Ureter (tissue), 1 donor: ENCODE measurements around the gene IARS2. TPM values are rescaled to one million over a fixed set of nuclear protein-coding genes. Genes with fewer than 3 reads are reported as not detected.
A peak's percentile ranks its signal among the peaks of the same experiment; 100 is the strongest.
"Not testable (repeated sequence)": the region's sequence is repeated elsewhere in the genome, so short reads cannot be mapped to it uniquely, and the experiment has no call there.

Experiments used
- DNase-seq: peaks from one replicate; pipeline ENCODE4 v3.0.0-alpha.2; 2020; ENCODE audit warnings: low spot score
- total RNA-seq: library from RNA; stranded (reverse); gene quantifications from one replicate; pipeline ENCODE4 v1.2.4, GENCODE V29; 2023
- donor health status: DM: yes; HTN: yes; CAD: no.

IARS2 gene
- 53.2 TPM for total RNA-seq

- DNase-seq = peak; percentile 91
Measured at GRCh38 chr1:220094016-220094911, at the start of gene IARS2. Gene IARS2 (plus strand): TSS chr1:220094132. CDS start chr1:220094217, 85 bp downstream.

- DNase-seq = no peak
Measured at GRCh38 chr1:220044678-220045355, 49.1 kb upstream of the IARS2 start.

GRCh38 chr1:220045356-220046051, 48.4 kb upstream of the IARS2 start:
- no peak for DNase-seq

- DNase-seq = peak; percentile 94
Measured at GRCh38 chr1:220046052-220046930, 47.6 kb upstream of the IARS2 start, which contains the start of gene EPRS1. Gene EPRS1 (minus strand): TSS chr1:220046505. CDS start chr1:220046388, 117 bp downstream.

GRCh38 chr1:220056374-220056773, 37.6 kb upstream of the IARS2 start:
- DNase-seq = no peak

- DNase-seq = no peak
Measured at GRCh38 chr1:220060876-220061275, 33.1 kb upstream of the IARS2 start.

- no peak for DNase-seq
Measured at GRCh38 chr1:220062629-220063028, 31.3 kb upstream of the IARS2 start.

GRCh38 chr1:220067269-220068204, 26.4 kb upstream of the IARS2 start:
- no peak for DNase-seq

- DNase-seq = no peak
Measured at GRCh38 chr1:220076861-220077762, 16.8 kb upstream of the IARS2 start.

- DNase-seq = no peak
Measured at GRCh38 chr1:220077887-220078286, 16.0 kb upstream of the IARS2 start.

GRCh38 chr1:220084460-220084859, 9.5 kb upstream of the IARS2 start:
- no peak for DNase-seq

- not testable (repeated sequence) for DNase-seq
Measured at GRCh38 chr1:220086261-220086686, 7.7 kb upstream of the IARS2 start.

GRCh38 chr1:220089650-220090556, 4.0 kb upstream of the IARS2 start, which contains the start of gene BPNT1:
Gene BPNT1 (minus strand): TSS chr1:220089788. CDS start chr1:220079846, 9,942 bp downstream.
- peak; percentile 96 for DNase-seq

GRCh38 chr1:220092694-220093093, 1.2 kb upstream of the IARS2 start:
- no peak for DNase-seq

GRCh38 chr1:220093361-220094015, 444 bp upstream of the IARS2 start:
- DNase-seq = no peak

GRCh38 chr1:220099826-220100225, 5.9 kb downstream of the IARS2 start:
- no peak for DNase-seq

GRCh38 chr1:220110473-220110872, 16.5 kb downstream of the IARS2 start:
- not testable (repeated sequence) for DNase-seq
